Ectodermal cell (in vitro differentiated cells): ENCODE data around the gene RNF213.

Experiments
- H3K27ac ChIP-seq: 2 replicates; pipeline ENCODE4 v1.7.0; 2013; ENCODE audit warnings: mild to moderate bottlenecking, low read depth, low read length; ENCODE audit not compliant: insufficient read depth, poor library complexity, severe bottlenecking
- H3K27me3 ChIP-seq: 2 replicates; pipeline ENCODE4 v1.7.0; 2013; ENCODE audit warnings: mild to moderate bottlenecking, low read length; ENCODE audit not compliant: insufficient read depth, control insufficient read depth, poor library complexity, severe bottlenecking
- H3K36me3 ChIP-seq: one replicate; pipeline ENCODE4 v1.7.0; 2013; ENCODE audit warnings: low read length; ENCODE audit not compliant: control insufficient read depth, insufficient read depth
- H3K4me1 ChIP-seq: one replicate; pipeline ENCODE4 v1.7.0; 2013; ENCODE audit warnings: low read length; ENCODE audit not compliant: control insufficient read depth, insufficient read depth
- H3K4me3 ChIP-seq: 2 replicates; pipeline ENCODE4 v1.7.0; 2013; ENCODE audit warnings: low read depth, low read length, control low read depth; ENCODE audit not compliant: insufficient read depth
- H3K9me3 ChIP-seq: 2 replicates; pipeline ENCODE4 v1.7.0; 2013; ENCODE audit warnings: mild to moderate bottlenecking, low read length, moderate library complexity; ENCODE audit not compliant: control insufficient read depth
- WGBS, 2 experiments: methylation state at CpG; one replicate each; pipeline ENCODE4 v1.1.7; 2013; ENCODE audit warnings: missing lambda C conversion rate in 2 of 2; 5-methylcytosine and 5-hydroxymethylcytosine counted together

RNF213 gene

DNA sequence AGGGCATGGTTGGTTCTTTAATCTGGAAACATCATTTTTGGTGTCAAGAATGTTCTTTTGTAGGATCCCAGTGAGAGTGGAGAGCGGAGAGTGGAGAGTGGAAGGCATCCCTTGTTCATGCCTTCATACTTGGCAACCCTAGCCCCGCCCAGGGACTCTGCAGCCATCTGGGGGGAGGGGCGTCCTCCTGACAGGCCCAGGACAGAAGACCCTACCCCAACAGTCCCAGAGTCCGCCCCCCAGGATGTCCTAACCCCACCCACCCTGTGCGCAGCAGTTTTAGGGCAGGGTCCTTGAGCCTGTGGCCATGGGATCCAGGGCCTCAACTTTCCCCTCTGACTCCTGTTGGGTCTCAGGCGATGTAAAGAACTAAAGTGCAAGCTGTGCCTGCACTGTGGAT is 36.0 kb upstream of the RNF213 start:
- Histone ChIP-seq H3K4me3 (no peak overlapping the region), H3K36me3 (no peaks in the 10 kb centered on the region)
- 82 to 85% methylated on average over 6 of the region's 6 CpGs for WGBS, 2 experiments

DNA sequence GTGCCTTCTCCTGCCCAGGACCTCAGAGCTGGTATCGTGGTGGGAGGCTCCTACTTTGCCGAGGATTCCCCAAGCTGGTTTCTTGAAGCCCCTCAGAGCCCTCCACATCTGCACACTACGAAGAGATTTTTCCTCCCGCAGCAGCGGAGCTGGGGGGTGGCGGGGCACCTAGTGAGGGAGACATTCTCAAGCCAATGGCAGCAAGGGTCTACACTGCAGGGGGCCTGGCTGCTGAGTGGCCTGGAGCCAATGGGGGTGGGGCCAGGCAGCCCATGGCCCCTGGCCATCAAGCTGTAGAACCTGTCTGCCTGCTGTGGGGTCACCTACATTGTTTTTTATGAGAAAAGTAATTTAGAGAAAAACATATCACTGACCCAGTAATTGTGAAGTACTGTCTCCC is 35.4 kb upstream of the RNF213 start:
- 54 to 60% methylated on average over 6 of the region's 6 CpGs for WGBS, 2 experiments
- no peak overlapping the region for H3K4me3 ChIP-seq
- H3K27me3 ChIP-seq: no peaks in the 10 kb centered on the region
- peaks cover 12% of the 10 kb centered on the region for H3K4me1 ChIP-seq
- H3K27ac ChIP-seq: no peak overlapping the region
- H3K36me3 ChIP-seq: no peaks in the 10 kb centered on the region
- no peaks in the 10 kb centered on the region for H3K9me3 ChIP-seq

More for the DNA sequence above, 36.0 kb upstream of the RNF213 start:
- Histone ChIP-seq H3K27ac (no peak overlapping the region), H3K27me3 (no peaks in the 10 kb centered on the region), H3K9me3 (no peaks in the 10 kb centered on the region), H3K4me1 (peaks cover 14% of the 10 kb centered on the region)

DNA sequence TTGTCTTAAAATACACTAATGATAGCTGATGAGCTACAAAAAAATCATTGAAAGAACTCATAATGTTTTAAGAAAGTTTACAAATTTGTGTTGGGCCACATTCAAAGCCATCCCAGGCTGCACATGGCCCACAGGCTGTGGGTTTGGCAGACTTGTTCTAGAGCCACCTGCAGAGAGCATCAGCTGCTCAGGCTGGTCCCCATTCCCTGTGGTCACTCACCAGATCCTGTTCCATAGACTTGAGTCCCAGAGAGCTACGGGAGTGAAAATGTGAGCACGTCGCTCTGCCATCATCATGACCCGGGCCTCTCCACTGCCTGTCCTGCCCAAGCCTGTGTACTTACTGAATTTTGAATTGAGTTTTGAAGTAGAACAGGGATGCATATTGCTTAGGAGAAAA is 33.5 kb upstream of the RNF213 start:
- no peaks in the 10 kb centered on the region for H3K9me3 ChIP-seq
- H3K36me3 ChIP-seq: no peaks in the 10 kb centered on the region
- peaks cover 9% of the 10 kb centered on the region for H3K4me1 ChIP-seq
- no peak overlapping the region for H3K27ac ChIP-seq
- WGBS, 2 experiments: 93 to 100% methylated on average over 4 of the region's 4 CpGs
- H3K4me3 ChIP-seq: no peak overlapping the region
- H3K27me3 ChIP-seq: no peaks in the 10 kb centered on the region

DNA sequence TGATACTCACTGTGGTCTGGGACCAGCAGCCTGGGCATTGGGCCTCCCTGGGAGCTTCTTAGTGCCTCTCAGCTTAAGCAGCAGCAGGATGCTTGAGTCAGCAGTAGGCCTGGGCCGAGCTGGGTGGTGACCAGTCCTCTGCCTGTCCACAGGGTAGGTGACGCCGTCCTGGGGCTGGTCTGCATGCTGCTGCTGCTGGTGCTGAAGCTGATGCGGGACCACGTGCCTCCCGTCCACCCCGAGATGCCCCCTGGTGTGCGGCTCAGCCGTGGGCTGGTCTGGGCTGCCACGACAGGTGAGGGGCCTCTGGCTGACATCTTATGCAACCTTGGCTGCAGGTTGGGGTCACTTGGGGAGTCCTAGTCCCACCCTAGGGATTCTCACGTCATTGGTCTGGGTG is 33.0 kb upstream of the RNF213 start:
- H3K4me3 ChIP-seq: no peak overlapping the region
- H3K9me3 ChIP-seq: peaks cover under 1% of the 10 kb centered on the region
- WGBS, 2 experiments: 95 to 96% methylated on average over 11 of the region's 11 CpGs
- H3K36me3 ChIP-seq: peaks cover 2% of the 10 kb centered on the region
- H3K27ac ChIP-seq: no peak overlapping the region
- peaks cover 9% of the 10 kb centered on the region for H3K4me1 ChIP-seq
- no peaks in the 10 kb centered on the region for H3K27me3 ChIP-seq

DNA sequence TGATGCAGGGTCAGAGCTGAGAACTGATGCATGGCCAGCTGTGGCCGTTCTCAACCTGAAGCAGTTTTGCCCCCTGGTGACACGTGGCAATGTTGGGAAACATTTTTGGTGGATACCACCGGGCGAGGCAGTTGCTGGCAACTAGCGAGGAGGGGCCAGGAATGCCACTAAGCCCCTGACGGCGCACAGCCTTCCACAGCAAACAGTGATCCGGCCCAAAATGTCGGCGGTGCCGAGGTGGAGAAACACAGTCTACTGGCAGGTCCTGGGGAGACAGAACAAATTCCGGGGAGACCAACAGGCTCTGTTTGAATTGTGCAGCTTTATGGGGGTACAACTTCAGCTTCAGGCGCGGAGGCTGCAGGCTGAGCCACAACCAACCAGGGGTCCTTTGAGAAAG is 32.2 kb upstream of the RNF213 start:
- Histone ChIP-seq H3K27ac (no peak overlapping the region), H3K36me3 (peaks cover 9% of the 10 kb centered on the region), H3K27me3 (no peaks in the 10 kb centered on the region), H3K4me1 (peaks cover 9% of the 10 kb centered on the region), H3K4me3 (no peak overlapping the region), H3K9me3 (peaks cover 4% of the 10 kb centered on the region)
- 89% methylated on average over 14 of the region's 14 CpGs for whole genome bisulfite sequencing, 2 experiments

DNA sequence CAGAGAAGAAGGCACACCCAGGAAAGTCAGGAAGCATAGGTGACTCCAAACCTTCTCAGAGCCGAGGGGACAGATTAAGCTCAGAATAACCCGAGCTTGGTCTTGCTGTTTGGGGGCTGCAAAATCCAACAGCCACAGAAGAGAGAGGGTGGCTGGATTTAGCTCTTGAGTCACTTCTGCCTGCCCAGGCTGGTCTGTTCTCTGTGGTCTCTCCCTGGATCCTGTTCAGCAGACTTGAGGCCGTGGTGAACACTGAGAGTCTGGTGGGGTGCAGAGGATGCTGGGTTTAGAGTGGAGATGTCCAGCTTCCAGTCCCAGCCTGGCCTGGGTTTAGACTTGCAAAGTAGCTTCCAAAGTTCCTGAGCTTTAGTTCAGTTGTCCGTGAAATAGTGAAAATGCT is 31.6 kb upstream of the RNF213 start:
- Histone ChIP-seq H3K27me3 (no peaks in the 10 kb centered on the region), H3K9me3 (peaks cover 4% of the 10 kb centered on the region), H3K4me1 (peaks cover 9% of the 10 kb centered on the region), H3K4me3 (no peak overlapping the region), H3K27ac (no peak overlapping the region), H3K36me3 (peaks cover 9% of the 10 kb centered on the region)
- WGBS, 2 experiments: 91 to 96% methylated on average over 4 of the region's 4 CpGs

DNA sequence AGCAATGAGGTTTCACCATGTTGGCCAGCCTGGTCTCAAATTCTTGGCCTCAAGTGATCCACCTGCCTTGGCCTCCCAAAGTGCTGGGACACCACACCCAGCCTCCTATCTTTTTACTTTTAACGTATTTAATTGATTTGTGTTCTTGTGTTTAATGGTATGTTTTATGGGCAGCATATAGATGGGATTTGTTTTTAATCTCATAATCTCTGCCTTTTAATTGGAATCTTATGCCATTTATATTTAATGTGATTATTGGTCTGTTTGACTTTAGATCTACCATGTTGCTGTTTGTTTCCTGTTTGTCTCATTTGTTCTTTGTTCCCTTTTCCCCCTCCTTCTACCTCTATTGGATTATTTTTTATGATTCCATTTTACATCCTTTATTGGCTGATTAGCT is 28.2 kb upstream of the RNF213 start:
- H3K9me3 ChIP-seq: peaks cover 4% of the 10 kb centered on the region
- H3K27me3 ChIP-seq: no peaks in the 10 kb centered on the region
- WGBS, 2 experiments: no CpG with 5 or more reads among the region's 1 CpG
- no peaks in the 10 kb centered on the region for H3K4me1 ChIP-seq
- no peak overlapping the region for H3K4me3 ChIP-seq
- peaks cover 10% of the 10 kb centered on the region for H3K36me3 ChIP-seq
- no peak overlapping the region for H3K27ac ChIP-seq

DNA sequence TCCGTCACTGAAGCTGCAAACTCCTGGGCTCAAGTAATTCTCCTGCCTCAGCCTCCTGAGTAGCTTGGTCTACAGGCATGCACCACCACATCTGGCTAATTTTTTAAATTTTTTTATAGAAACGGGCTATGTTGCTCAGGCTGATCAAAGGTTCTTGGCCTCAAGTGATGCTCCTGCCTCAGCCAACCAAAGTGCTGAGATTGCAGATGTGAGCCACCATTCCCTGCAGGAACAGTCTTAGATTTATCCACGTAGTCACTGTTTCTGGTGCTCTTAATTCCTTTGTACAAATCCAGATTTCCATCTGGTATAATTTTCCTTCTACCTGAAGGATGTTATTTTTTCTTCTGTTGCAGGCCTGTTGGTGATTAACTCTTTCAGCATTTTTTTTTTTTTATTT is 27.4 kb upstream of the RNF213 start:
- Histone ChIP-seq H3K4me1 (no peaks in the 10 kb centered on the region), H3K4me3 (no peak overlapping the region), H3K36me3 (peaks cover 16% of the 10 kb centered on the region), H3K27ac (no peak overlapping the region), H3K9me3 (peaks cover 4% of the 10 kb centered on the region), H3K27me3 (no peaks in the 10 kb centered on the region)
- whole genome bisulfite sequencing, 2 experiments: 90 to 98% methylated on average over 3 of the region's 3 CpGs

DNA sequence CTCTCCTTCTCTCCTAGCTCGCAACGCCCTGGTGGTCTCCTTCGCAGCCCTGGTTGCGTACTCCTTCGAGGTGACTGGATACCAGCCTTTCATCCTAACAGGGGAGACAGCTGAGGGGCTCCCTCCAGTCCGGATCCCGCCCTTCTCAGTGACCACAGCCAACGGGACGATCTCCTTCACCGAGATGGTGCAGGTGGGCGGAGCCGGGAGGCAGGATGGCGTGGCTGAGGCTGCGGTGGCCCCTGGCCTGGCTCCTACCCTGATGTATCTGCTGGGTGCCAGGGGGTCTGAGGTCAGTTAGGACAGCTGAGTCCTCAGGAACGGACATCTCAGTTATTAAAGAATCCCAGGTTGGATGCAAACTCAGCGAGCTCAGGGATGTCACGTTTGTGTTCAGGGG is 23.7 kb upstream of the RNF213 start:
- Histone ChIP-seq H3K27ac (no peak overlapping the region), H3K9me3 (peaks cover 4% of the 10 kb centered on the region), H3K36me3 (peaks cover 20% of the 10 kb centered on the region), H3K27me3 (no peaks in the 10 kb centered on the region), H3K4me3 (no peak overlapping the region), H3K4me1 (no peaks in the 10 kb centered on the region)
- 89% methylated on average over 17 of the region's 17 CpGs for WGBS, 2 experiments

DNA sequence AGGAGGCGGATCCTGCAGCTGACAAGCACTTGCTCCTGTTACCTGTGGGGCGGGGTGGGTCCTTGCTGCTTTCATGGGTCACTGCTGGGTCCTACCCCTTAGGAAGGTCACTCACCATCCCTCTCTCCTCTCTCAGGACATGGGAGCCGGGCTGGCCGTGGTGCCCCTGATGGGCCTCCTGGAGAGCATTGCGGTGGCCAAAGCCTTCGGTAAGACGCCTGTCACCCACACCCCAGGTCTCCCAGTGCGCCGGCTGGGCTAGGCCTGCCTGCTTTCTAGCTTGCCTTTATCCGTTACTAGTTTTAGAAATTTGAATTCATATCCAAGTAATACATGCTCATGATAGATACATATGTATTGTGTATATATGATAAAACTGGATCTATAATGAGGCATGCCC is 23.3 kb upstream of the RNF213 start:
- 96 to 97% methylated on average over 9 to 10 of the region's 10 CpGs for WGBS, 2 experiments
- no peak overlapping the region for H3K4me3 ChIP-seq
- peaks cover 20% of the 10 kb centered on the region for H3K36me3 ChIP-seq
- H3K27ac ChIP-seq: no peak overlapping the region
- peaks cover 4% of the 10 kb centered on the region for H3K9me3 ChIP-seq
- H3K4me1 ChIP-seq: no peaks in the 10 kb centered on the region
- H3K27me3 ChIP-seq: no peaks in the 10 kb centered on the region

DNA sequence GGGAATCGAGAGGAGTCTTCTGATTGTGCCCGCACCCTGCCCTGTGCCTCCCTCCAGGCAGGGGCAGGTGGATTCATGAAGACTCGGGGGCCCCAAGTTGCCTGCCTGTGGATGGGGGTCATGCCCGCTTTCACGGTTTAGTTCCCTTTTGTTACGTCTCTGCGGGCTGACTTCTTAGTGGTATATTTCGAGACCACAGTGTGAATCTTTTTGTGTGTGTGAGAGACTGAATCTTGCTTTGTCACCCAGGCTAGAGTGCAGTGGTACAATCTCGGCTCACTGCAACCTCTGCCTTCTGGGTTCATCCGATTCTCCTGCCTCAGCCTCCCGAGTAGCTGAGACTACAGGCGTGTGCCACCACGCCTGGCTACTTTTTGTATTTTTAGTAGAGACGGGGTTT is 18.1 kb upstream of the RNF213 start:
- Histone ChIP-seq H3K4me1 (no peaks in the 10 kb centered on the region), H3K27ac (no peak overlapping the region), H3K36me3 (peaks cover 17% of the 10 kb centered on the region), H3K27me3 (no peaks in the 10 kb centered on the region), H3K4me3 (no peak overlapping the region), H3K9me3 (no peaks in the 10 kb centered on the region)
- 88 to 89% methylated on average over 14 of the region's 14 CpGs for WGBS, 2 experiments
